GM23248 (cell line): ENCODE data around the gene MICAL1.

ENCODE experiments used
- EZH2 ChIP-seq: fragments of 200-600 bp; sonication (generic); IDR thresholded peaks from 2 replicates; pipeline ENCODE4 v1.6.1; 2018; ENCODE audit warnings: antibody characterized with exemption, mild to moderate bottlenecking; ENCODE audit not compliant: insufficient read depth, poor library complexity, severe bottlenecking
- EZH2phosphoT487 ChIP-seq: fragments of 200-600 bp; sonication (generic); IDR thresholded peaks from 2 replicates; pipeline ENCODE4 v1.6.1; 2018; ENCODE audit warnings: antibody characterized with exemption, moderate library complexity, mild to moderate bottlenecking, low read depth; ENCODE audit not compliant: insufficient read depth

GRCh38 chr6:109424946-109425345 lies 30.6 kb downstream of the MICAL1 start:
- TF ChIP-seq EZH2: no peak
- no peak for TF ChIP-seq EZH2phosphoT487
